AG04449 (cell line): ENCODE measurements around the gene ACBD6.

Source experiments
- CTCF ChIA-PET: fragments of 350-600 bp; formaldehyde crosslinking; extraction: SDS; loops from one replicate; lab custom pipeline; 2021; ENCODE audit warnings: antibody characterized with exemption; lab: Yijun Ruan, JAX
- POLR2A ChIA-PET: fragments of 400-600, 350-600 bp; formaldehyde crosslinking; extraction: SDS; loops from one replicate; lab custom pipeline; 2020; ENCODE audit warnings: antibody characterized with exemption, inconsistent platforms; lab: Yijun Ruan, JAX
- DNase-seq: peaks from one replicate; pipeline ENCODE4 v3.0.0-alpha.2; 2010; ENCODE audit warnings: low read depth, low spot score
- H3K4me3 ChIP-seq: 2 replicates; pipeline ENCODE4 v1.5.1; 2011; ENCODE audit warnings: low read depth, mild to moderate bottlenecking, control low read depth, low read length
- TF ChIP-seq, protein P1 (sequence below): IDR thresholded peaks from one replicate; pipeline ENCODE4 v1.5.1; 2011; ENCODE audit warnings: mild to moderate bottlenecking, moderate library complexity, low read length, control low read depth, inconsistent platforms; ENCODE audit not compliant: insufficient read depth; ENCODE audit errors: missing control alignments

Gene ACBD6

DNA sequence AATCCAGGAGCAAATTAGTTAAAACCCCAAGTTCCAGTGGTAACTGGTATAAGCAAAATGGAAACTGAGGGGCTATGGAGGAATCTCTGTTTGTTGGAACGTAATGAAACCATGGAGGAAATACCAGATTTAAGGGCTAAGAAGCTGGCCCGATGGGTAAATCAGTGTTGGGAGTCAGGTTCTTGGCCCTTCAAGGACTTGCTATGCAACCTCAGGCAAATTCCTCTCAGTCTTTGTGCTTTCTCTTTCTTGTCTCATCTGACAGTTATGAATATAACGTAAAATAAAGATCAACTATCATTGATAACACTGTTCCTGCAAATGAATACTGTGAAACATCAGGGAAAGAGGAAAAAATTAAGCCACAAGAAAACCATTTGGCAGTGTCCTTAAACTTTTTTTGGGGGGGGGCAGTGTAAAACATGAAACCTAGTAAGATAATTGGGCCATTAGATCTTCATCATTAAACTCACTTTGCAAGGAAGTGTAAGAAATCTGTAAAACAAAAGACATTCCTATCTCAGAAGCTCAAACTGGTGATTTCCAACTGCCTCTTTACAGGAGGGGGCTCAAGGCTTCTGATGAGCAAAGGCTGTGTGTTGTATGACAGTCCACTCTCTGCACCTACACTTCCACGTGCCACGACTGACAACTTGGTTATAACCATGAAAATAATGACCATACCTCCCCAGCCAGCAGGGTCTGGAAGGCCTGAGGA, 224.7 kb downstream of the ACBD6 start:
- DNase-seq: no peak
- TF ChIP-seq, protein P1, sequence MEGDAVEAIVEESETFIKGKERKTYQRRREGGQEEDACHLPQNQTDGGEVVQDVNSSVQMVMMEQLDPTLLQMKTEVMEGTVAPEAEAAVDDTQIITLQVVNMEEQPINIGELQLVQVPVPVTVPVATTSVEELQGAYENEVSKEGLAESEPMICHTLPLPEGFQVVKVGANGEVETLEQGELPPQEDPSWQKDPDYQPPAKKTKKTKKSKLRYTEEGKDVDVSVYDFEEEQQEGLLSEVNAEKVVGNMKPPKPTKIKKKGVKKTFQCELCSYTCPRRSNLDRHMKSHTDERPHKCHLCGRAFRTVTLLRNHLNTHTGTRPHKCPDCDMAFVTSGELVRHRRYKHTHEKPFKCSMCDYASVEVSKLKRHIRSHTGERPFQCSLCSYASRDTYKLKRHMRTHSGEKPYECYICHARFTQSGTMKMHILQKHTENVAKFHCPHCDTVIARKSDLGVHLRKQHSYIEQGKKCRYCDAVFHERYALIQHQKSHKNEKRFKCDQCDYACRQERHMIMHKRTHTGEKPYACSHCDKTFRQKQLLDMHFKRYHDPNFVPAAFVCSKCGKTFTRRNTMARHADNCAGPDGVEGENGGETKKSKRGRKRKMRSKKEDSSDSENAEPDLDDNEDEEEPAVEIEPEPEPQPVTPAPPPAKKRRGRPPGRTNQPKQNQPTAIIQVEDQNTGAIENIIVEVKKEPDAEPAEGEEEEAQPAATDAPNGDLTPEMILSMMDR: no peak
- ChIA-PET POLR2A (no interaction called here), CTCF (interaction anchor here (0.7 to 2.0 kb wide), 5 partner anchors 9 to 137 kb away, joined by 3 to 6 read pairs (median 3); no protein-coding TSS in a partner anchor)
- no peak overlapping the region for H3K4me3 ChIP-seq

DNA sequence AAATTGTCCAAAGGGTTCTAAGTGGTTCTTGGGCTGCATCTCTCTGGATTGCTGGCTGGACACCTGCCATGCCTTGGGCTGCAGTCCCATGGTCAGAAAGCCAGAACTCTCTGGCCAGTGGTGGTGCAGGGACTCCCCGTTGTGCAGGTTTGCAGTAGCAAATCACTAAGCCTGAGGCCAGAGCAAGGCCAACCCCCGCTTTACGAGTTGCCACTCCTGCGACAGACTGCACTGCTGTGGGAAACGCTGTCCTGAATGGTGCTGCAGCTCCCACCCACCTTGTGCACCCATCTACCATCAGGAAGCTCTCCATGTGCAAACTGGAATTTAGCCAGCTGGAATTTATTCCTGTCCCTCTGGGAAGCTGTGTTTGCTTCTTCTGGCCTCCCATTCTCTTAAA, 226.7 kb downstream of the ACBD6 start:
- no peak overlapping the region for H3K4me3 ChIP-seq
- ChIA-PET POLR2A (no interaction called here), CTCF (interaction anchor here (7.4 kb wide), 1 partner anchor 23 kb away, joined by 41 read pairs; no protein-coding TSS in a partner anchor)
- no peak for DNase-seq
- TF ChIP-seq, protein P1: no peak

DNA sequence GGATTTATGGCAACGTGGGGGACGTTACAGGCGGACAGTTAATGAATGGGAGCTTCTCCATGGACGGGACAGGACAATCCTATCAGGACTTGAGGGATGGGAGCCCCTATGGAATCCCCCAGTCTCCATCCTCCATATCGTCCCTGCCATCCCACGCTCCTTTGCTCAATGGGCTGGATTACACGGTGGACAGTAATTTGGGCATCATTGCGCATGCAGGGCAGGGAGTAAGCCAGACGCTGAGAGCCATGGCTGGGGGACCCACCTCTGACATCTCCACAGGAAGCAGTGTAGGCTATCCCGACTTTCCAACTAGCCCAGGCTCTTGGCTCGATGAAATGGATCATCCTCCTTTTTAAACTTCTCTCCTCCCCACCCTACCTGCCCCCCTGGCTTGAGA, 228.2 kb downstream of the ACBD6 start:
- H3K4me3 ChIP-seq: no peak overlapping the region
- TF ChIP-seq, protein P1: no peak
- ChIA-PET POLR2A (interaction anchor here (1.1 kb wide), 1 partner anchor 9 kb away, joined by 4 read pairs; no protein-coding TSS in a partner anchor), CTCF (interaction anchor here (0.7 to 7.4 kb wide), 3 partner anchors 21 to 208 kb away, joined by 3 to 41 read pairs (median 3); no protein-coding TSS in a partner anchor)
- DNase-seq: no peak

DNA sequence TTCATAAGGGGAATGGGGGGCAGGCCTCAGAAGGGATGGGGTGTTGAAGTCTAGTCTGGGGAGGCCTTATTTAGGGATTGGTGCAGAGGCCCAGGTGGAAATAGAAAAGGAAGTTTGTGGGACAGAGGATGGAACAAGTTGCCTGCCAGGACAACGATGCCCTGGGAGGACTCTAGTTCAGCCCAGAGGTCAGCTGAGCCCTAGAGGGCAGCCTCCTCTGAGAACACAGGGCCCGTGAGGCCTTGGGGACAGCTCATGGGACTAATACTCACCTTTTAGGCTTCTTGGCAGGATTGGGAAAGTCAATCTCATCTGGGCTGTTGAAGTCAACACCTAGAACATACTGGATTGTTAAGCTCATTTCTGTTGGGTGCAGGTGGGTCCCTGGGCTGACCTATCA, 229.3 kb downstream of the ACBD6 start:
- TF ChIP-seq, protein P1: no peak
- ChIA-PET CTCF (interaction anchor here (0.7 to 7.4 kb wide), 6 partner anchors 12 to 210 kb away, joined by 3 to 41 read pairs (median 4); no protein-coding TSS in a partner anchor), POLR2A (no interaction called here)
- DNase-seq: no peak
- H3K4me3 ChIP-seq: no peak overlapping the region

DNA sequence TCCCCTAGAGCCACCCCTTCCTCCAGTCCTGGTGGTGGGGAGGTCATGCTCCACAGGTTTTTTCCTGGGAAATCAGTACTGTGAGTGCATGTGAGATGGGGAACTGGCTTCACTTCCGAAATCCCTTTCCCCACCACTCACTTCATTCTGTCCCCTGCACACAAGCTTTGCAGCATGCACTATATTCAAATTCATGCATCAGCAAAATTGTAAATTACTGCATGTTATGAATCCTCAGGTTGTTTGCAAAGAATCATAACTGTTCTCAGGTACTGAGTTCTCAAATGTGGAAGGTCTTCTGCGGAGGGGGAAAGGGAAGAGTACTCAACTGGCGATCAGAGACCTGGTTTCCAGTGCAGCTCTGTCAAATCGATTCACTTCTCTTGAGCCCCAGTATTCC, 230.0 kb downstream of the ACBD6 start:
- CTCF ChIA-PET: interaction anchor here (0.7 to 7.4 kb wide), 5 partner anchors 11 to 210 kb away, joined by 3 to 41 read pairs (median 4); no protein-coding TSS in a partner anchor
- TF ChIP-seq, protein P1: no peak
- no peak for DNase-seq
- POLR2A ChIA-PET: no interaction called here
- no peak overlapping the region for H3K4me3 ChIP-seq
